Progenitor cell of endocrine pancreas (in vitro differentiated cells): Measurements from ENCODE around the gene APP. TPM values are rescaled to one million over a fixed set of nuclear protein-coding genes. Genes with fewer than 3 reads are reported as not detected.

ENCODE experiments used
- DNase-seq: peaks from one replicate; pipeline ENCODE4 v3.0.0; 2021; ENCODE audit warnings: low spot score; ENCODE audit not compliant: unreplicated experiment
- H3K27ac Mint-ChIP-seq: 2 replicates; pipeline ENCODE4 v1.8.0; 2021; ENCODE audit warnings: mild to moderate bottlenecking, moderate library complexity, mixed read lengths
- H3K27me3 Mint-ChIP-seq: 2 replicates; pipeline ENCODE4 v1.8.0; 2021; ENCODE audit warnings: mixed read lengths
- H3K36me3 Mint-ChIP-seq: 2 replicates; pipeline ENCODE4 v1.8.0; 2022; ENCODE audit warnings: mixed read lengths; ENCODE audit not compliant: insufficient read depth
- H3K4me1 Mint-ChIP-seq: 2 replicates; pipeline ENCODE4 v1.8.0; 2021; ENCODE audit warnings: low read depth, mixed read lengths
- H3K4me3 Mint-ChIP-seq: 2 replicates; pipeline ENCODE4 v1.8.0; 2021; ENCODE audit warnings: low read depth, mild to moderate bottlenecking, moderate library complexity, mixed read lengths
- H3K9me3 Mint-ChIP-seq: 2 replicates; pipeline ENCODE4 v1.8.0; 2021; ENCODE audit warnings: low read depth, mixed read lengths
- total RNA-seq: library from RNA; stranded (reverse); gene quantifications from 2 replicates; pipeline ENCODE4 v1.2.1, GENCODE V29; 2021
- TF ChIP-seq, protein P1 (sequence below): fragments of 200-600 bp; sonication (generic); IDR thresholded peaks from one replicate; pipeline ENCODE4 v1.5.0; 2021; ENCODE audit warnings: antibody characterized with exemption, mild to moderate bottlenecking; ENCODE audit not compliant: unreplicated experiment

Gene APP
- total RNA-seq, 1 donor from 2014 or later: 631 TPM

DNA sequence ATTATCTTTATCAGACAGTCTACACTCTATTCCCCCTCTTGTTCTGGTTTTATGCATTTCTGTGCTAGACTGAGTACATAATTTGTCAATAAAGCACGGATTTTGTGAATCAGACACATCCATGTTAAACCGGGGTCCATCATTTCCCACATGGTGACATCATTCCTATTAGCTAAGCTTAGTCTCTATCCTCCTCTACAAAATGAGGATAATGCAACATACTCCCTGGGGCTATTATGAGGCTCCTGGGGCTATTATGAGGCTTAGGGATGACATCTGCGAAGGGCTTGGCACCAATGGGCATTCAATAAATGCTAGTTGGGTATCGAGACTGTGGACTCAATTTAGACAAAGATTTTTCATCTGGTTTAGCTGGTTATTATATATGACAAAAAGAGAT is 25.1 kb upstream of the APP start:
- no peak overlapping the region for H3K4me3 Mint-ChIP-seq
- peaks cover 3% of the 10 kb centered on the region for H3K9me3 Mint-ChIP-seq
- no peaks in the 10 kb centered on the region for H3K4me1 Mint-ChIP-seq
- no peak for DNase-seq
- H3K27ac Mint-ChIP-seq: no peak overlapping the region
- H3K27me3 Mint-ChIP-seq: no peaks in the 10 kb centered on the region
- peaks cover 1% of the 10 kb centered on the region for H3K36me3 Mint-ChIP-seq
- TF ChIP-seq, protein P1, sequence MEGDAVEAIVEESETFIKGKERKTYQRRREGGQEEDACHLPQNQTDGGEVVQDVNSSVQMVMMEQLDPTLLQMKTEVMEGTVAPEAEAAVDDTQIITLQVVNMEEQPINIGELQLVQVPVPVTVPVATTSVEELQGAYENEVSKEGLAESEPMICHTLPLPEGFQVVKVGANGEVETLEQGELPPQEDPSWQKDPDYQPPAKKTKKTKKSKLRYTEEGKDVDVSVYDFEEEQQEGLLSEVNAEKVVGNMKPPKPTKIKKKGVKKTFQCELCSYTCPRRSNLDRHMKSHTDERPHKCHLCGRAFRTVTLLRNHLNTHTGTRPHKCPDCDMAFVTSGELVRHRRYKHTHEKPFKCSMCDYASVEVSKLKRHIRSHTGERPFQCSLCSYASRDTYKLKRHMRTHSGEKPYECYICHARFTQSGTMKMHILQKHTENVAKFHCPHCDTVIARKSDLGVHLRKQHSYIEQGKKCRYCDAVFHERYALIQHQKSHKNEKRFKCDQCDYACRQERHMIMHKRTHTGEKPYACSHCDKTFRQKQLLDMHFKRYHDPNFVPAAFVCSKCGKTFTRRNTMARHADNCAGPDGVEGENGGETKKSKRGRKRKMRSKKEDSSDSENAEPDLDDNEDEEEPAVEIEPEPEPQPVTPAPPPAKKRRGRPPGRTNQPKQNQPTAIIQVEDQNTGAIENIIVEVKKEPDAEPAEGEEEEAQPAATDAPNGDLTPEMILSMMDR: no peak

- peaks cover 1% of the 10 kb centered on the region for H3K36me3 Mint-ChIP-seq
- H3K27ac Mint-ChIP-seq: no peak overlapping the region
- no peak overlapping the region for H3K4me3 Mint-ChIP-seq
- peaks cover 3% of the 10 kb centered on the region for H3K9me3 Mint-ChIP-seq
- TF ChIP-seq, protein P1: no peak
- H3K27me3 Mint-ChIP-seq: no peaks in the 10 kb centered on the region
- no peak for DNase-seq
- no peaks in the 10 kb centered on the region for H3K4me1 Mint-ChIP-seq
Observed at GRCh38 chr21:26194811-26195251, 24.3 kb upstream of the APP start.

DNA sequence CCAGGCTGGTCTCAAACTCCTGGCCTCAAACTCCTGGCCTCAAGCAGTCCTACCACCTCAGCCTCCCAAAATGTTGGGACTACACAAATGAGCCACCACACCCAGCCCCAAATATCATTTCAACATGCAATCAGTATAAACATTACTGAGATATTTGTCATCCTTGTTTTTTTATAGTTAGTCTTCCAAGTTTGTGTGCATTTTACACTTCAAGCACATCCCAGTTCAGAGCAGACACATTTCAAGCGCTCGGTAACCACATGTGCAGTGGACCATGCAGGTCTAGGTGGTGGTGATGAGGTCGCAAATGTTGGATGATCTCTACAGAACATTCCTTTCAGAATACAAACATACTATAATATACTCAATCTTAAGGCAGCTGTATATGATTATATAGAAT is 23.8 kb upstream of the APP start:
- no peak overlapping the region for H3K4me3 Mint-ChIP-seq
- no peak overlapping the region for H3K27ac Mint-ChIP-seq
- H3K27me3 Mint-ChIP-seq: no peaks in the 10 kb centered on the region
- TF ChIP-seq, protein P1: no peak
- DNase-seq: no peak
- H3K9me3 Mint-ChIP-seq: peaks cover 3% of the 10 kb centered on the region
- H3K36me3 Mint-ChIP-seq: peaks cover 1% of the 10 kb centered on the region
- H3K4me1 Mint-ChIP-seq: no peaks in the 10 kb centered on the region

DNA sequence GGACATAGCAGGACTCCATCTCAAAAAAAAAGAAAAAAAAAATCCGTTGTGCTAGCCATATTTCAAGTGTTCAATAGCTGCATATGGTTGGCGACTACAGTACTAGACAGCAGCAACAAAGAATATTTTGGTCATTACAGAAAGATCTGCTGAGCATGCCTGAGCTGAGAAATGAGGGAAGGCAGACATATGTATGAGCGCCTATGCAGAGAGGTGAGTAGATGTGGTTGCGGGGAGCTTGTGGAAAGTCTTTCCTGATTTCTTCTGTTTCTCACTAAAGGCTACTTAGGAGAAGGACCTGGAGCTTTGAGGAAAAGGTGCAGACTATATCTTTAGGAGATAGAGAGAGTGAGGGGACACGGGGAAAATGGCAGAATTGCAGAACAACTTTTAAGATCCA is 21.0 kb upstream of the APP start:
- no peak overlapping the region for H3K27ac Mint-ChIP-seq
- no peak overlapping the region for H3K4me3 Mint-ChIP-seq
- peaks cover 1% of the 10 kb centered on the region for H3K36me3 Mint-ChIP-seq
- TF ChIP-seq, protein P1: no peak
- no peak for DNase-seq
- peaks cover 3% of the 10 kb centered on the region for H3K9me3 Mint-ChIP-seq
- H3K4me1 Mint-ChIP-seq: no peaks in the 10 kb centered on the region
- H3K27me3 Mint-ChIP-seq: no peaks in the 10 kb centered on the region

- TF ChIP-seq, protein P1: no peak
- H3K27me3 Mint-ChIP-seq: no peaks in the 10 kb centered on the region
- no peaks in the 10 kb centered on the region for H3K4me1 Mint-ChIP-seq
- H3K4me3 Mint-ChIP-seq: no peak overlapping the region
- H3K9me3 Mint-ChIP-seq: peaks cover 8% of the 10 kb centered on the region
- H3K27ac Mint-ChIP-seq: no peak overlapping the region
- H3K36me3 Mint-ChIP-seq: peaks cover 3% of the 10 kb centered on the region
- DNase-seq: no peak
Observed at GRCh38 chr21:26188422-26188821, 17.9 kb upstream of the APP start.
